AG04449 (cell line): ENCODE data around the gene SNAI1.

Experiments used
- CTCF ChIA-PET: fragments of 350-600 bp; formaldehyde crosslinking; extraction: SDS; loops from one replicate; lab custom pipeline; 2021; ENCODE audit warnings: antibody characterized with exemption; lab: Yijun Ruan, JAX
- POLR2A ChIA-PET: fragments of 400-600, 350-600 bp; formaldehyde crosslinking; extraction: SDS; loops from one replicate; lab custom pipeline; 2020; ENCODE audit warnings: antibody characterized with exemption, inconsistent platforms; lab: Yijun Ruan, JAX
- DNase-seq: peaks from one replicate; pipeline ENCODE4 v3.0.0-alpha.2; 2010; ENCODE audit warnings: low read depth, low spot score
- H3K4me3 ChIP-seq: 2 replicates; pipeline ENCODE4 v1.5.1; 2011; ENCODE audit warnings: low read depth, mild to moderate bottlenecking, control low read depth, low read length
- TF ChIP-seq, protein P1 (sequence below): IDR thresholded peaks from one replicate; pipeline ENCODE4 v1.5.1; 2011; ENCODE audit warnings: mild to moderate bottlenecking, moderate library complexity, low read length, control low read depth, inconsistent platforms; ENCODE audit not compliant: insufficient read depth; ENCODE audit errors: missing control alignments

SNAI1 gene

DNA sequence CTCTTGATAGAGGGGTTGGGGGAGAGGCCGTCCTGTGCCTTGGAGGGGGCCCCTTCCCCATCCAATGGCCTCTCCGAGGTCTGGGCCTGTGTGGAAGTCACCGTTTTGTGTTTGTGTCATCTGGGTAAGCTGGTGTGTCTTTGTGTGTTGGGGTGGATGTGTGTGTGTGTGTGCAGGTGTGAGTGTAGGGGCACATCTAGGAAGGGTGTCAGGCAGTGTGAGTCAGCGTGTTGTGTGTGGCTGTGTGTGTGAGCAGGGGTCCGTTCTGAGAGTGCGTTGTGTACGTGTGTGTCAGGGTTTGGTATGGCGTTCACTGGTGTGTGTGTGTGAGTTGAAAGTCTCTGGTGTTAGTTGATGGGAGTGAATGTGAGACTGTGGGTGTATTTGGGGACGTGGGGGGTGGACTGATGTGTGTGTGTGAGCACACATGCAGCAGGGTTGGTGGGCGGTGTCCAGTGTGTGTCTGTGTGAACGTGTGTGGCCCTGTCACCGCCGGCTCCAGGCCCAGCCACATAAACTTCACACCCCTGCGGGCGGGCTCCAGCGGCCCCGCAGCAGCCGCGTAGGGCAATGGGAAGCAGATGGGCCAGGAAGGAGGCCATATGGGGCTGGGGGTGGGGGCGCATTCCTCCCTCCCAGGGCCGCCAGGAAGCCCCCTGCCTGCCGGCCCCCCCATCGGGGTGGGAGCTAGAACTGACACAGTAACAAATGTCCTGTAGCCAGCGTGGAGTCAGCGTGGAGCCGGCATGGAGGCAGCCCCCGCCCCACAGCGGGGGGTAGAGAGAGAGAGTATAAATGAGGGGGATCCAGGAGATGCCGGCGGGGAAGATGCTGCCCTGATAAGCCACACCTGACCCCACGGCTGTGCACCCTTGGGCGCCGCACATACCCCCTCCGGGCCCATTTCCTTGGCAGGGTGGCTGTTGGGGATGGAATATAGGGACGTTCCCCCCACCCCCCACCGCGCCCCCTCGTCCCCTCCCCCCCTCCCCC lies 32.1 kb downstream of the SNAI1 start:
- TF ChIP-seq, protein P1, sequence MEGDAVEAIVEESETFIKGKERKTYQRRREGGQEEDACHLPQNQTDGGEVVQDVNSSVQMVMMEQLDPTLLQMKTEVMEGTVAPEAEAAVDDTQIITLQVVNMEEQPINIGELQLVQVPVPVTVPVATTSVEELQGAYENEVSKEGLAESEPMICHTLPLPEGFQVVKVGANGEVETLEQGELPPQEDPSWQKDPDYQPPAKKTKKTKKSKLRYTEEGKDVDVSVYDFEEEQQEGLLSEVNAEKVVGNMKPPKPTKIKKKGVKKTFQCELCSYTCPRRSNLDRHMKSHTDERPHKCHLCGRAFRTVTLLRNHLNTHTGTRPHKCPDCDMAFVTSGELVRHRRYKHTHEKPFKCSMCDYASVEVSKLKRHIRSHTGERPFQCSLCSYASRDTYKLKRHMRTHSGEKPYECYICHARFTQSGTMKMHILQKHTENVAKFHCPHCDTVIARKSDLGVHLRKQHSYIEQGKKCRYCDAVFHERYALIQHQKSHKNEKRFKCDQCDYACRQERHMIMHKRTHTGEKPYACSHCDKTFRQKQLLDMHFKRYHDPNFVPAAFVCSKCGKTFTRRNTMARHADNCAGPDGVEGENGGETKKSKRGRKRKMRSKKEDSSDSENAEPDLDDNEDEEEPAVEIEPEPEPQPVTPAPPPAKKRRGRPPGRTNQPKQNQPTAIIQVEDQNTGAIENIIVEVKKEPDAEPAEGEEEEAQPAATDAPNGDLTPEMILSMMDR = no peak
- DNase-seq = no peak
- POLR2A ChIA-PET = interaction anchor here (0.6 kb wide), 1 partner anchor 731 kb away, joined by 3 read pairs; no protein-coding TSS in a partner anchor
- CTCF ChIA-PET = interaction anchor here (1.6 to 2.2 kb wide), 3 partner anchors 36 to 56 kb away, joined by 3 to 6 read pairs (median 5); no protein-coding TSS in a partner anchor
- H3K4me3 ChIP-seq = no peak overlapping the region

- DNase-seq = no peak
- ChIA-PET POLR2A (no interaction called here), CTCF (interaction anchor here (1.6 kb wide), 1 partner anchor 36 kb away, joined by 3 read pairs; no protein-coding TSS in a partner anchor)
- no peak overlapping the region for H3K4me3 ChIP-seq
- TF ChIP-seq, protein P1 = no peak
Measured at GRCh38 chr20:50015636-50015992, 32.8 kb downstream of the SNAI1 start.

DNA sequence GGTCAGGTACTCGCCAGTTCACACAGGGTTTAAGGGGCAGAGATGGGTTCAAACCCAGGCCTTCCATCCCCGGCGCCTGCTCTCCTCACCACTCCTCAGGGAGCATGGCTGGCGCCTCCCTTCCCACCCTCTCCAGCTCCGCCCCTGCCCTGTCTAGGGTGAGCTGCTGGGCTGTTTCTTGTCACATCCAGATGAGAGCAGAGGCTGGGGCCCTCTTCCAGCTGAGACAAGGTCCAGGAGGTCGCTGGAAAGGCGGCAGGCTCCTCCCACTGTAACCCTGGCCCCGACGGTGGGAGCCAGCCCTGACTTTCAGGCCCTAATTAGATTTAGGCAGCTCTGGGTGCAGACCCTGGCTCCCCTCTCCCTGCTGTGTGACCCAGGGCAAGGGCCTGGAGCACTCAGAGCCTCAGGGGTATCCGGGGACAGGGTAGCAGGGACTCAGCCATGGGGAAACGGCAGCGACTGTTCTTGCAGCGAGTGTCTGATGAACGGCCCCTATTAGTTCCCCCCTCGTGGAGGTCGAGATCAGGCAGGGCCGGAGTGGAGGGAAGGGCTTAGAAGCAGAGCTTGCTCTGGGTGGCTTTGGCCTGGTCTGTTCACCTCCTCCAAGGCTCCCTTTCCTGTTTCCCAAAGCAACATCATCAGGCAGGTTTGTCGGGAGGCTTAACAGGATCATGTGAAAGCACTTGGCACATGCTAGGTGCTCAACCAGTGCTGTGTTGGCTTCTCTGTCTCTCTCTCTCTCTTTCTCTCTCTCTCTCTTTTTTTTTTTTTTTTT lies 33.4 kb downstream of the SNAI1 start:
- no peak overlapping the region for H3K4me3 ChIP-seq
- TF ChIP-seq, protein P1 = no peak
- no peak for DNase-seq
- ChIA-PET CTCF (interaction anchor here (1.1 to 1.6 kb wide), 2 partner anchors 37 to 55 kb away, joined by 3 read pairs; no protein-coding TSS in a partner anchor), POLR2A (no interaction called here)

DNA sequence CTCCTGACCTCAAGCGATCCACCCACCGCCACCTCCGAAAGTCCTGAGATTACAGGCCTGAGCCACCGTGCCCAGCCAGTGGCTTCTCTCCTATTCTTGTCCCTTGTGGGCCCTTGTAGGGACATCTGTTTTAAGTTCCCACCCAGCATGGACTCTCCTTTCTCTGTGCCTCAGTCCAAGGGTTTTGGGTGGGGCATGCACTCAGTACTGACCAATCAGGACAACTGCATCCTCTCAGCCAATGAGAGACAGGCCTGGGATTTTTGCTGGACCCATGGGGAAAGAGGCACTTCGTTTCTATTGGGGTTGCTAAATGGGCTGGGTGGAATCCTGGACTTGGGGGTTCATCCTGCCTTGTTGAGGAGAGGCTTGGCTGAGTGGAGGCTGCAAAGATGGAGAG lies 34.4 kb downstream of the SNAI1 start:
- no peak overlapping the region for H3K4me3 ChIP-seq
- ChIA-PET POLR2A (no interaction called here), CTCF (interaction anchor here (1.1 kb wide), 1 partner anchor 54 kb away, joined by 3 read pairs; no protein-coding TSS in a partner anchor)
- TF ChIP-seq, protein P1 = no peak
- no peak for DNase-seq

GRCh38 chr20:50017576-50018248 lies 34.9 kb downstream of the SNAI1 start:
- TF ChIP-seq, protein P1 = no peak
- DNase-seq = no peak
- POLR2A ChIA-PET = no interaction called here
- no peak overlapping the region for H3K4me3 ChIP-seq
- CTCF ChIA-PET = interaction anchor here (1.0 to 1.5 kb wide), 2 partner anchors 13 to 39 kb away, joined by 3 to 4 read pairs; no protein-coding TSS in a partner anchor
